Progenitor cell of endocrine pancreas (in vitro differentiated cells): Measurements from ENCODE around the gene NSF. TPM values are rescaled to one million over a fixed set of nuclear protein-coding genes. Genes with fewer than 3 reads are reported as not detected.
"Not testable (repeated sequence)": the region's sequence is repeated elsewhere in the genome, so short reads cannot be mapped to it uniquely, and the experiment has no call there.

ENCODE experiments used
- DNase-seq: peaks from one replicate; pipeline ENCODE4 v3.0.0; 2021; ENCODE audit warnings: low spot score; ENCODE audit not compliant: unreplicated experiment
- H3K27ac Mint-ChIP-seq: 2 replicates; pipeline ENCODE4 v1.8.0; 2021; ENCODE audit warnings: mild to moderate bottlenecking, moderate library complexity, mixed read lengths
- H3K27me3 Mint-ChIP-seq: 2 replicates; pipeline ENCODE4 v1.8.0; 2021; ENCODE audit warnings: mixed read lengths
- H3K36me3 Mint-ChIP-seq: 2 replicates; pipeline ENCODE4 v1.8.0; 2022; ENCODE audit warnings: mixed read lengths; ENCODE audit not compliant: insufficient read depth
- H3K4me1 Mint-ChIP-seq: 2 replicates; pipeline ENCODE4 v1.8.0; 2021; ENCODE audit warnings: low read depth, mixed read lengths
- H3K4me3 Mint-ChIP-seq: 2 replicates; pipeline ENCODE4 v1.8.0; 2021; ENCODE audit warnings: low read depth, mild to moderate bottlenecking, moderate library complexity, mixed read lengths
- H3K9me3 Mint-ChIP-seq: 2 replicates; pipeline ENCODE4 v1.8.0; 2021; ENCODE audit warnings: low read depth, mixed read lengths
- total RNA-seq: library from RNA; stranded (reverse); gene quantifications from 2 replicates; pipeline ENCODE4 v1.2.1, GENCODE V29; 2021
- TF ChIP-seq, protein P1 (sequence below): fragments of 200-600 bp; sonication (generic); IDR thresholded peaks from one replicate; pipeline ENCODE4 v1.5.0; 2021; ENCODE audit warnings: antibody characterized with exemption, mild to moderate bottlenecking; ENCODE audit not compliant: unreplicated experiment

NSF gene
- total RNA-seq, 1 donor from 2014 or later: 31.3 TPM

DNA sequence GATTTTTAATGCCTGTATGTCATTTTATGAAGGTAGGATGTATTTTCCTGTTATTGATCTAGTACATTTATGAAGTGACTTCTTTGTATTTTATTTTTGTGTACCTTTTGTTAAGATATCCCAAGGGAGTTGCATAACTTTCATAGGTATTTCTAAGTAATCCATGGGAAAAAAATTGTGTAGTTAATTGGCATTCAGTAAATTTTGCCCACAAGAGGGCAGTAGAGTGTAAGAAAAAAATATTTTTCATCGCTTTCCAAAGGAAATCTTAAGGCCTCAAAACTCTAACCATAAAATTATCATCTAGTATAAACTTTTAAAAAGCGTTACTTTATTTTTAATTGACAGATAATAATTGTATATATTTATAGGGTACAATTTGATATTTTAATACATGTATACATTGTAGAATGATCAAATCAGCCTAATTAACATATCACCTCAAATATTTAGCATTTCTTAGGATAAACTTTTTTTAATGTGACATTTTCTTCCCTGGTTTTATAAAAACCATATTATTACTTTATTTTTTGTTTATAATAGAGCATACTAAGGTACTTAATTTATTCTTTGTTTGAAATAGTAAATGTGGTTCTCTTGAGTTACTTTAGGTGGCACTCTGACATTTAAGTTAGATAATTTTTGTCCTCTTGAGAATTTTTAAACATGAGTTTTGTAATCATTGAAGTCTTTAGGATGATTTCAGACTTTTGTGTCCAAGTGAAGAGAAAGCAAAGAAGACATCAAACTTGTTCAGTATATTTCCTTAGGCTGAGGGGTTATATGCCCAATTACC is 51.6 kb downstream of the NSF start:
- H3K9me3 Mint-ChIP-seq, H3K27me3 Mint-ChIP-seq, H3K36me3 Mint-ChIP-seq, H3K4me3 Mint-ChIP-seq, H3K4me1 Mint-ChIP-seq, H3K27ac Mint-ChIP-seq, DNase-seq: not testable (repeated sequence)
- TF ChIP-seq, protein P1, sequence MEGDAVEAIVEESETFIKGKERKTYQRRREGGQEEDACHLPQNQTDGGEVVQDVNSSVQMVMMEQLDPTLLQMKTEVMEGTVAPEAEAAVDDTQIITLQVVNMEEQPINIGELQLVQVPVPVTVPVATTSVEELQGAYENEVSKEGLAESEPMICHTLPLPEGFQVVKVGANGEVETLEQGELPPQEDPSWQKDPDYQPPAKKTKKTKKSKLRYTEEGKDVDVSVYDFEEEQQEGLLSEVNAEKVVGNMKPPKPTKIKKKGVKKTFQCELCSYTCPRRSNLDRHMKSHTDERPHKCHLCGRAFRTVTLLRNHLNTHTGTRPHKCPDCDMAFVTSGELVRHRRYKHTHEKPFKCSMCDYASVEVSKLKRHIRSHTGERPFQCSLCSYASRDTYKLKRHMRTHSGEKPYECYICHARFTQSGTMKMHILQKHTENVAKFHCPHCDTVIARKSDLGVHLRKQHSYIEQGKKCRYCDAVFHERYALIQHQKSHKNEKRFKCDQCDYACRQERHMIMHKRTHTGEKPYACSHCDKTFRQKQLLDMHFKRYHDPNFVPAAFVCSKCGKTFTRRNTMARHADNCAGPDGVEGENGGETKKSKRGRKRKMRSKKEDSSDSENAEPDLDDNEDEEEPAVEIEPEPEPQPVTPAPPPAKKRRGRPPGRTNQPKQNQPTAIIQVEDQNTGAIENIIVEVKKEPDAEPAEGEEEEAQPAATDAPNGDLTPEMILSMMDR: peak; percentile 21

DNA sequence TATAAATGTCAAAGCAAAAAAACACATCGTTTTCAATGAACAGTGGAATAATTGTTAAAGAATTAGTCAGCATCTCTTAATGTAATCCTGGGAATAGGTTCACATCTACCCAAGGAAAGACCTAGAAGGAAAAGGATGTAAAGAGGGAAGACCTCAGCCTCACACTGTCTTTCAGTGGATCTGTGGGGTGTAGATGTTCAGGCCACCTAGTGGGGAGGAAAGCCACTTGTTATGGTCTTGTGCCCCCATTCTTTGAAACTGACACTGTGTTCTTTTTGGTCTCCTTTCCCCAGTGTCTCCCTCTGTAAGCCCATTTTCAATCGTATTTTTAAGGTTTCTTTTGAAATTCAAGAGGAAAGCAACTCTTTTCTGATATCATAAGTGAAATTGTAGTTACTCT is 56.8 kb downstream of the NSF start:
- not testable (repeated sequence) for H3K27ac Mint-ChIP-seq, H3K27me3 Mint-ChIP-seq, H3K9me3 Mint-ChIP-seq, DNase-seq, H3K4me3 Mint-ChIP-seq, H3K36me3 Mint-ChIP-seq, H3K4me1 Mint-ChIP-seq

DNA sequence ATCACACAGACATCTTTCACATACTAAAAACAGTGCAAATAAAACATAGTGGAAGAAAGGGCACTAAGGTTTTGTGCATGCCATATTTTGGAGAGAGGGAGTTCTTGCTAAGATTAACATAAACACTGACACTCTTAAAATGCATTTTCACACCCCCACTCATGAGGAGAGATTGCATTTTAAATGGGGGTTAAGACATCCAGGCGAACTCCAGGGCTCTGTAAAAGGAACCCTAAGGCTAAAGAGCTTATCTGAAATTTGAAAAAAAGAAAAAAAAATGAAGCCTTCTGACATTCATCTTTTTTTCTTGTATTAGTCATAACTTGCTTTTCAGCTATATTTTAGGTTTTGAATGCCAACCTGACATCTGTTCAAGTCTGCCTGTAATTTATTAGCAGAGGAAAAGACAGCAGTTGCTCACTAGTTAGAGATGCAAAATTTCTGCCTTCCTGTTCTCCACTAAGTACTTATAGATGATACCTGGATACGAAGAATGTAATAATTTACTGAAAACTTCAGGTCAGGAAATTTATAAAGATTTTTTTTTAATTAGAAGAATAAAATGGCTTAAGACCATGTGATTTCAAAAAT is 57.3 kb downstream of the NSF start:
- not testable (repeated sequence) for H3K4me3 Mint-ChIP-seq, H3K9me3 Mint-ChIP-seq, H3K27ac Mint-ChIP-seq, H3K4me1 Mint-ChIP-seq, H3K27me3 Mint-ChIP-seq, DNase-seq, H3K36me3 Mint-ChIP-seq

DNA sequence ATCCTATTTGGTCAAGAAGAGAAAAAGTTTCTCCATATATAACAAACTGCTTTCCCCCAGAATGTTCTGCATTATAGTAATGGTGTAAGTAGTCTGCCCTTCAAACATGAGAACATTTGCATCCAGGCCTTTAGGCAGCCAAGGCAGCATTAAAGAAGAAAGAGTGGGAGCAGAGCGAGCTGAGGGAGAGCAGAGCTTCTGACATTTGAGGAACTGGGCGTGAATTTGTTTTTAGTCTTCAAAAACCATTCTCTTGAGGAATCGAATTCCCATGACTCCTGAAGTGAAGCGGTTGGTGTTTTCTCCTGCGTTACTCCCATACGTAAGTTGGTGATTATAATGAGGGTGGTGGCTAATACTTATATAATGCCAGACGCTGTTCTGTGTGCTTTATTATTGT is 58.8 kb downstream of the NSF start:
- H3K4me1 Mint-ChIP-seq, H3K36me3 Mint-ChIP-seq, H3K4me3 Mint-ChIP-seq, H3K9me3 Mint-ChIP-seq, H3K27me3 Mint-ChIP-seq, DNase-seq, H3K27ac Mint-ChIP-seq: not testable (repeated sequence)

DNA sequence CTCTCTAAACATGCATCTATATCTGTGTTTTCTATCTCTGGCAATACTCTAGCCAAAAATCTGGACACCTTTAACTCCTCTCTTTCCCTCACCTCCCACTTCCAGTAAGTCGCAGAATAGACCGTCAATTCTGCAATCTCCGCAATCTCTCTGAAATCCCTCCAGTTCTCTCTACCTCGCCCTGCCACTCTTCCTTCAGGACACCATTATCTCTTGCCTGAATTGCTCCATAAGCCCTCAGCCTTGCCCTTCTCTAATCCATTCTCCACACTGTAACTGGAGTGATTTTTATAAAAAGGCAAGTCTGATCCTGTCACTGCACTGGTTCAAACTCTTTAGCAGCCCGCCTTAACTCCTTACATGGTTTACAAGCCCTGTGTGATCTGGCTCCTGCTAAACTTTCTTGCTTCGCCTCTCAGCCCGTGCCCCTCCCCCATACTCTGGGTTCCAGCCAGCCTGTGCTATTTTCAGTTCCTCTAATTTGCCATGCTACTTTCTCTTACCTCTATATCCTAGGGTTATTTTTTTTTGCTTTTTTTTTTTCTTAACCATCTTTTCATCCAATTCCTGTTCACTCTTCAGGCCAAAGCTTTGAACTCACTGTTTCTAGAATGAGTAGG is 61.7 kb downstream of the NSF start:
- H3K9me3 Mint-ChIP-seq, H3K27me3 Mint-ChIP-seq, DNase-seq, H3K27ac Mint-ChIP-seq, H3K4me3 Mint-ChIP-seq, H3K36me3 Mint-ChIP-seq, H3K4me1 Mint-ChIP-seq: not testable (repeated sequence)

DNA sequence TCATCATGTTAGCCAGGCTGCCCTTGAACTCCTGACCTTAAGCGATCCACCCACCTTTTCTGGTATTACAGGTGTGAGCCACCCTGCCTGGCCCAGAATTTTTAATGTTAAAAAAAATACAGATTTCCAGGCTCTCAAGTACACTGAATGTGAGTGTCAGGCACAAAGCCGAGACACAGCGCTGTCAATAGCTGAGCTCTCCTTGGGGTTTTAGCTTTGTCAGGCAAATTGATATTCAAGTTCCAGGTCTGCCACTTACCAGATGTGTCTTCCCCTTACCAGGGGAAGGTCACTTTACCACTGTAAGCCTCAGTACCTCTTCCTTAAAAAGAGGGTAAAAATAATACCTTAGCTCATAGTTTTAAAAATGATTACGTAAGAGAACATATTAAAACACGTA is 67.8 kb downstream of the NSF start:
- H3K9me3 Mint-ChIP-seq, H3K27ac Mint-ChIP-seq, H3K36me3 Mint-ChIP-seq, H3K4me1 Mint-ChIP-seq, H3K27me3 Mint-ChIP-seq, DNase-seq, H3K4me3 Mint-ChIP-seq: not testable (repeated sequence)

DNA sequence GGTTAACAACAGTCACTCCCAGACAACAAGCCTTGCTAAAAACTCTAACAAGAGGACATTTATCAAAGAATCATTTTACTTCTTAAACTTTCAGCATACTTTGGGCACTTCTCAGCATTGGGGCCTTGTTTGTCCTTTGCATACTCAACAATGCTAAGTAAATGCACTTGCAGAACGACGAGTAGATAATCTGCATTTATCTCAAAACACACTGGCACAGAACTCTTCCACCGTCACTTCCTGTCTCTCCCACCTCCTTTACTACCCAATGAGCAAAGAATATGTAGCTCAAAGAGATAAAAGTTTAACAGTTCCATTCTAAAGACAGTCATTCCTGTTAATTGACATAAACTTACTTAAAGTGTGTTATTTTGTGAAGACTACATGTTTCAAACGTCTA is 69.2 kb downstream of the NSF start:
- not testable (repeated sequence) for H3K27ac Mint-ChIP-seq, H3K4me1 Mint-ChIP-seq, DNase-seq, H3K36me3 Mint-ChIP-seq, H3K9me3 Mint-ChIP-seq, H3K4me3 Mint-ChIP-seq, H3K27me3 Mint-ChIP-seq

DNA sequence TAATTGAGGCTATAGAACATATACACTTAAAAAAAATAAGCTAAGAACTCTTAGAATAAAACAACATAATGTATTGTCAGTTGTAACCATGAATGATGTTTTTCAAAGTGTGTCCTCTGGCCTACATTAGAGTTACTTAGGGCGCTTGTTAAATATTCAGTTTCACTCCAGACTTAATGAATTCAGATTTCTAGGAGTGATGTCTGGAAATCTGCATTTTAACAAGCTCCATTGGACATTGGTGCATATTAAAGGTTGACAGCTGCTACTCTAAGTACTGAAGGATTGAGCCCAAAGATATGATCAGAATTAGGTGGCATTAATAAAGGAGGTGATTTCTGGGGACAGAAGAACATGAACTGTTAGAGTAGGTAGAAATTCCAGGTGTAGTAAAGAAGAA is 72.7 kb downstream of the NSF start:
- not testable (repeated sequence) for H3K4me3 Mint-ChIP-seq, DNase-seq, H3K9me3 Mint-ChIP-seq, H3K27ac Mint-ChIP-seq, H3K4me1 Mint-ChIP-seq, H3K36me3 Mint-ChIP-seq, H3K27me3 Mint-ChIP-seq

DNA sequence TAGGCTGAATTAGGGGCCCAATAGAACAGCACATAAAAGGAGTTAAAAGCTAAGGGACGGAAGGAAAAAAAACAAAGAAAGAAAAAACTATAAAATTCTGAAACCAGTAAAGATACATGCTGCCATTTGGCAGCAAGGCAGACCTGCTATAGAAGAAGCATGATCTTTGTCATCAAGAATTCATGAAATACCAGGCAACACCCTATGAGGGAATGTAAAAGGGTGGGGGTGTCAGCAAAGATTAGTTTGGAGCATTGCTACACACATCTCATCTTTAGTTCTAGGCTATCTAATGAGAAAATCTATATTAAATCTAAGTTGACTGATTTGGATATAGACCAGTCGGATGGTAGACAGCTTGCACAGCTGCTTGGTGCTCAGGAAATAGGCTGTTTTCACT is 73.1 kb downstream of the NSF start:
- not testable (repeated sequence) for H3K36me3 Mint-ChIP-seq, H3K27me3 Mint-ChIP-seq, DNase-seq, H3K9me3 Mint-ChIP-seq, H3K4me1 Mint-ChIP-seq, H3K27ac Mint-ChIP-seq, H3K4me3 Mint-ChIP-seq

DNA sequence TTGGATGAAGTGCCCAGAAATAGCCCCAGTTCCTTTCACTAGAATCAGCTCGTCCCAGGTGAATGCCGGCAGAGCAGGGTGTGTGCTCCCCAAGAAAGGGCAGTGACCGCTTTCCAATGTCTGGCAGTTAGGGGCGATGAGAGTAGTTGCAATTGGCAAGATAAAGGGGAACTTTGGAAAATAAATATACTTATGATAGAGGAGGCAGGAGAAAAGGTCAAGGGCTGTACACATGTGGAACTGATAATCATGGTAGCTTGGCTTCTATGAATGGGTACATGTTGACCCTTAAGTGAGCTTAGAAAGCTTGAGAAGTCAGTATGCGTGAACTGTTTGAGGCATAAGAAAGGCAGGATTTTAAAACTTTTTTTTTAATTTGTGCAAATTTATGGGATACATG is 75.5 kb downstream of the NSF start:
- DNase-seq, H3K9me3 Mint-ChIP-seq, H3K4me3 Mint-ChIP-seq: not testable (repeated sequence)

DNA sequence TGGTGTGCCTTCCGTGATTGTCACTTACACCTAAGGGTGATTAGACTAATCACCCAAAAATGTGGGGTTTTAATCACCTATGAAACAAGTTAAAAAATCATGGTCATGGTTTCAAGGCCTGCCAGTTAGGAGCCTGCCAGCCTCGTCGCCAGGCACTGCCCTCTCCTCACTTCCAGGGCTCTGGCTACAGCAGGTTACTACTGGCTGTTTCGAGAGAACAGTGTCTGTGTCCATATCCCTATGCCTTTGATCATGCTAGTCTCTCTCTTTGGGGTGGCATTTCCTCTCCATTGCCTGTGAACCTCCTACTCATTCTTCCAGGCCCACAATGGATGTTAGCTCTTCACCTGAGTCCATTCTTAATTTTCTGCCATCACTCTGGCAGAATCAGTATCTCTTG is 80.3 kb downstream of the NSF start:
- H3K9me3 Mint-ChIP-seq, H3K36me3 Mint-ChIP-seq, H3K4me3 Mint-ChIP-seq, DNase-seq, H3K27me3 Mint-ChIP-seq, H3K27ac Mint-ChIP-seq, H3K4me1 Mint-ChIP-seq: not testable (repeated sequence)

More for the DNA sequence above, 75.5 kb downstream of the NSF start:
- not testable (repeated sequence) for H3K36me3 Mint-ChIP-seq, H3K27me3 Mint-ChIP-seq, H3K27ac Mint-ChIP-seq, H3K4me1 Mint-ChIP-seq

DNA sequence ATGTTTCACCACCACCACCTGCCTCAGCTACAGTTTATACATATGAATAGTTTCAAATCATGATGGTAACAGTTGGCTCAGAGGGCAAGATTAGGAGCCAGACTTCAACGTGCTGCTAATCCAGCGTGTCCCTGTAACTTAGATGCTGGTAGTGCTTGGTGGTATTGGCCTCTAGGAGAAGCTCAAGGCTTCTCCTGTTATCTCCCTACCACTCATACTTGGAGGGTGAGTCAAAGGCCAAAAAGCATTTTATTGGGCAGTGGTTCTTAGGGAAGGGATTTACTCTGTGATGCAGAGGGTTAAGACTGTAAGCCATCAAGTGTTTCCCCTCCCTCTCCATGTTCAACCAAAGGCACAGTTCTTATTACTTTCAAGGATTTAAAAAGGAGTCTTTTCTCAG is 82.3 kb downstream of the NSF start:
- not testable (repeated sequence) for DNase-seq, H3K27me3 Mint-ChIP-seq, H3K9me3 Mint-ChIP-seq, H3K4me3 Mint-ChIP-seq, H3K36me3 Mint-ChIP-seq, H3K27ac Mint-ChIP-seq, H3K4me1 Mint-ChIP-seq
